ENCODE measurements around the gene VIL1.

The VIL1 gene

GRCh38 chr2:218446547-218446946 lies 27.6 kb downstream of the VIL1 start:
- no peak for DNase-seq

GRCh38 chr2:218447072-218447471 lies 28.1 kb downstream of the VIL1 start:
- DNase-seq: no peak

- DNase-seq: no peak
Measured at GRCh38 chr2:218448934-218449333, 30.0 kb downstream of the VIL1 start.

GRCh38 chr2:218452079-218452478 lies 33.2 kb downstream of the VIL1 start:
- no peak for DNase-seq

- no peak for DNase-seq
Measured at GRCh38 chr2:218456849-218457248, 37.9 kb downstream of the VIL1 start.

GRCh38 chr2:218458598-218458997 lies 39.7 kb downstream of the VIL1 start:
- no peak for DNase-seq

- no peak for DNase-seq
Measured at GRCh38 chr2:218465987-218466633, 47.2 kb downstream of the VIL1 start.

GRCh38 chr2:218470448-218470847 lies 51.5 kb downstream of the VIL1 start:
- DNase-seq: no peak

- DNase-seq: no peak
Measured at GRCh38 chr2:218471036-218471435, 52.1 kb downstream of the VIL1 start.

GRCh38 chr2:218471982-218472381 lies 53.1 kb downstream of the VIL1 start:
- DNase-seq: no peak

GRCh38 chr2:218472988-218473387 lies 54.1 kb downstream of the VIL1 start:
- no peak for DNase-seq

GRCh38 chr2:218474527-218474926 lies 55.6 kb downstream of the VIL1 start:
- DNase-seq: no peak

- DNase-seq: no peak
Measured at GRCh38 chr2:218476676-218477075, 57.8 kb downstream of the VIL1 start.

- no peak for DNase-seq
Measured at GRCh38 chr2:218477247-218477646, 58.3 kb downstream of the VIL1 start.

- no peak for DNase-seq
Measured at GRCh38 chr2:218478544-218478943, 59.6 kb downstream of the VIL1 start.

GRCh38 chr2:218479595-218479994 lies 60.7 kb downstream of the VIL1 start:
- no peak for DNase-seq

GRCh38 chr2:218482651-218483050 lies 63.7 kb downstream of the VIL1 start:
- DNase-seq: no peak

GRCh38 chr2:218485986-218486667 lies 67.2 kb downstream of the VIL1 start:
- no peak for DNase-seq

GRCh38 chr2:218500501-218501060 lies 81.7 kb downstream of the VIL1 start:
- DNase-seq: no peak

- DNase-seq: no peak
Measured at GRCh38 chr2:218501665-218502064, 82.7 kb downstream of the VIL1 start.
